Vagina (tissue), 2 donors: ENCODE measurements around the gene PROS1.

Experiments used
- CTCF ChIP-seq, 3 experiments: fragments of 450-650 bp in 2 of 3; fragments of 200-600 bp in 1 of 3; sonication (generic) in 1 of 3; IDR thresholded peaks; one replicate each; pipeline ENCODE4 v1.5.1; 2017 to 2019; ENCODE audit warnings: antibody characterized with exemption in 3 of 3, mild to moderate bottlenecking in 2 of 3, moderate library complexity in 2 of 3
- POLR2A ChIP-seq, 2 donors: fragments of 450-650 bp; IDR thresholded peaks; one replicate each; pipeline ENCODE4 v1.6.1; 2017; ENCODE audit warnings: antibody characterized with exemption in 2 of 2, mild to moderate bottlenecking in 2 of 2, moderate library complexity in 2 of 2
- POLR2AphosphoS5 ChIP-seq, 2 donors: sonication (generic); formaldehyde crosslinking; IDR thresholded peaks; one replicate each; pipeline ENCODE4 v1.9.0; 2017; ENCODE audit warnings: antibody characterized with exemption in 2 of 2, mild to moderate bottlenecking in 2 of 2, low read depth in 1 of 2; ENCODE audit not compliant: insufficient read depth in 1 of 2

- TF ChIP-seq CTCF (IDR thresholded peaks at IDR 0.05) (no peak), POLR2A (IDR thresholded peaks at IDR 0.05) (no peak), POLR2AphosphoS5 (IDR thresholded peaks at IDR 0.05; ENCODE audit: insufficient read depth in 1 of 2, low read depth in 1 of 2) (no peak)
Observed at GRCh38 chr3:94012185-94012584, 38.5 kb upstream of the PROS1 start.
